Kidney (tissue), 14 donors: ENCODE measurements around the gene MGST1. TPM values are rescaled to one million over a fixed set of nuclear protein-coding genes. Genes with fewer than 3 reads are reported as not detected.

ENCODE experiments used
- DNase-seq, 5 donors: peaks; one replicate each; pipeline ENCODE4 v3.0.0-alpha.2; 2013 to 2020
- FAIRE-seq: peaks from 2 replicates; lab custom pipeline; 2012; peaks lifted over from hg19 to GRCh38; lab: Jason Lieb, UNC
- H3K27ac ChIP-seq, 2 donors: one replicate each; pipeline ENCODE4 v1.7.0; 2013; ENCODE audit warnings: low read depth in 2 of 2, low read length in 2 of 2, inconsistent platforms in 1 of 2
- H3K27me3 ChIP-seq: one replicate; pipeline ENCODE4 v1.7.1; 2013; ENCODE audit warnings: low read length, inconsistent platforms; ENCODE audit not compliant: control insufficient read depth, insufficient read depth
- H3K36me3 ChIP-seq, 3 donors: one replicate each; pipeline versions ENCODE4 v1.7.0 to v1.7.1; 2013; ENCODE audit warnings: low read length in 3 of 3, control low read depth in 1 of 3, inconsistent platforms in 1 of 3; ENCODE audit not compliant: insufficient read depth in 3 of 3, control insufficient read depth in 2 of 3
- H3K4me1 ChIP-seq, 3 donors: one replicate each; pipeline versions ENCODE4 v1.7.0 to v1.7.1; 2013; ENCODE audit warnings: low read length in 3 of 3, inconsistent platforms in 1 of 3, low read depth in 1 of 3; ENCODE audit not compliant: control insufficient read depth in 2 of 3, insufficient read depth in 2 of 3
- H3K4me3 ChIP-seq, 3 donors: one replicate each; pipeline versions ENCODE4 v1.7.0 to v1.8.1; 2013; ENCODE audit warnings: low read length in 3 of 3, control low read depth in 1 of 3, inconsistent platforms in 1 of 3
- H3K9ac ChIP-seq, 3 donors: one replicate each; pipeline versions ENCODE4 v1.7.0 to v1.7.1; 2013; ENCODE audit warnings: low read length in 3 of 3, control low read depth in 1 of 3, inconsistent platforms in 1 of 3
- H3K9me3 ChIP-seq, 3 donors: one replicate each; pipeline versions ENCODE4 v1.7.0 to v1.7.1; 2013; ENCODE audit warnings: low read length in 3 of 3, control low read depth in 1 of 3, inconsistent platforms in 1 of 3; ENCODE audit not compliant: control insufficient read depth in 2 of 3, insufficient read depth in 1 of 3
- CTCF ChIP-seq: IDR thresholded peaks from 3 replicates; pipeline ENCODE4 v1.5.1; 2012; ENCODE audit warnings: mild to moderate bottlenecking, moderate library complexity, borderline replicate concordance; ENCODE audit not compliant: insufficient read depth; ENCODE audit errors: extremely low read depth
- intact Hi-C: fragments of 100-400 bp; cut with DNase I; formaldehyde crosslinking; loops from one replicate; pipeline ENCODE4 v1.11.1; 2022
- polyA plus RNA-seq: library from polyadenylated mRNA; stranded (reverse); fragments of 350-450 nt; fragmentation: Illumina TruSeq; extraction: RNeasy Lipid Tissue Mini Kit (QIAGEN cat#74804); gene quantifications from one replicate; pipeline ENCODE4 v1.2.3, GENCODE V29; 2014; ENCODE audit warnings: low read depth, low replicate concordance; ENCODE audit not compliant: insufficient read depth
- total RNA-seq: library from RNA; stranded (reverse); fragmentation: NEBNext Ultra II Directional; extraction: Animal tissue kit (Norgen Biotek cat#: 25700); gene quantifications from one replicate; pipeline ENCODE4 v1.2.1, GENCODE V29; 2021
- donor health status: control.
- donor health status: control.
- donor health status: control.
- donor health status: control.
- donor health status: control.
- donor health status: DM: yes; HTN: yes; CAD: no.
- donor health status: Normal renal cell carcinoma (clear cell type).

Gene MGST1
- total and polyA plus RNA-seq, 2 donors from 2014 or later = 98.6 to 350 TPM

- no peaks in the 10 kb centered on the region for H3K4me1 ChIP-seq
- H3K27me3 ChIP-seq = no peaks in the 10 kb centered on the region
- intact Hi-C loops = no loop called here
- DNase-seq = no peak
- H3K36me3 ChIP-seq = no peaks in the 10 kb centered on the region
- H3K9me3 ChIP-seq = peaks cover 0 to 9% (median 0%) of the 10 kb centered on the region in 3 donors
- H3K27ac ChIP-seq = no peak overlapping the region
- no peak overlapping the region for H3K4me3 ChIP-seq
- H3K9ac ChIP-seq = no peak overlapping the region
- FAIRE-seq = no peak
- no peak for TF ChIP-seq CTCF
Observed at GRCh38 chr12:16310934-16311333, 36.5 kb upstream of the MGST1 start.

- DNase-seq (no peak), FAIRE-seq (no peak)
- no peak overlapping the region for H3K9ac ChIP-seq
- no peaks in the 10 kb centered on the region for H3K4me1 ChIP-seq
- H3K27me3 ChIP-seq = no peaks in the 10 kb centered on the region
- H3K36me3 ChIP-seq = no peaks in the 10 kb centered on the region
- no peak overlapping the region for H3K4me3 ChIP-seq
- TF ChIP-seq CTCF = no peak
- intact Hi-C loops = no loop called here
- H3K9me3 ChIP-seq = peaks cover 0 to 4% (median 0%) of the 10 kb centered on the region in 3 donors
- no peak overlapping the region for H3K27ac ChIP-seq
Observed at GRCh38 chr12:16323010-16323409, 24.4 kb upstream of the MGST1 start.

- H3K4me1 ChIP-seq = no peaks in the 10 kb centered on the region
- H3K36me3 ChIP-seq = no peaks in the 10 kb centered on the region
- no peak for DNase-seq
- H3K27me3 ChIP-seq = no peaks in the 10 kb centered on the region
- peaks cover 0 to 6% (median 0%) of the 10 kb centered on the region in 3 donors for H3K9me3 ChIP-seq
- H3K27ac ChIP-seq = no peak overlapping the region
- no peak overlapping the region for H3K4me3 ChIP-seq
- intact Hi-C loops = no loop called here
- no peak for TF ChIP-seq CTCF
- FAIRE-seq = no peak
- H3K9ac ChIP-seq = no peak overlapping the region
Observed at GRCh38 chr12:16323638-16324037, 23.8 kb upstream of the MGST1 start.

GRCh38 chr12:16324272-16324671 is 23.2 kb upstream of the MGST1 start:
- intact Hi-C loops = no loop called here

More at GRCh38 chr12:16324272-16324671, 23.2 kb upstream of the MGST1 start:
- H3K36me3 ChIP-seq = no peaks in the 10 kb centered on the region
- DNase-seq = no peak
- H3K4me1 ChIP-seq = no peaks in the 10 kb centered on the region
- no peak overlapping the region for H3K4me3 ChIP-seq
- no peak overlapping the region for H3K27ac ChIP-seq
- FAIRE-seq = no peak
- no peaks in the 10 kb centered on the region for H3K27me3 ChIP-seq
- TF ChIP-seq CTCF = no peak
- H3K9ac ChIP-seq = no peak overlapping the region
- peaks cover 0 to 6% (median 0%) of the 10 kb centered on the region in 3 donors for H3K9me3 ChIP-seq
